GM18870 (cell line): Measurements from ENCODE around the gene USP10.
"Not testable (repeated sequence)": the region's sequence is repeated elsewhere in the genome, so short reads cannot be mapped to it uniquely, and the experiment has no call there.

Experiments used
- ATAC-seq: cut with Tn5 transposase; IDR thresholded peaks from one replicate; pipeline ENCODE4 v1.9.1; 2021; ENCODE audit warnings: moderate library complexity; ENCODE audit not compliant: unreplicated experiment

The USP10 gene

GRCh38 chr16:84724606-84725309 is 25.0 kb downstream of the USP10 start:
- no peak for ATAC-seq

GRCh38 chr16:84725481-84726078 is 25.8 kb downstream of the USP10 start:
- ATAC-seq, result no peak

- peak; percentile 18 for ATAC-seq
Measured at GRCh38 chr16:84726079-84726668, 26.4 kb downstream of the USP10 start.

- peak; percentile 31 for ATAC-seq
Measured at GRCh38 chr16:84726669-84727467, 27.1 kb downstream of the USP10 start.

- no peak for ATAC-seq
Measured at GRCh38 chr16:84728853-84729424, 29.1 kb downstream of the USP10 start.

GRCh38 chr16:84729716-84730320 is 30.0 kb downstream of the USP10 start:
- ATAC-seq, result no peak

GRCh38 chr16:84730406-84731106 is 30.8 kb downstream of the USP10 start:
- no peak for ATAC-seq

- not testable (repeated sequence) for ATAC-seq
Measured at GRCh38 chr16:84732332-84732673, 32.5 kb downstream of the USP10 start.

- ATAC-seq, result no peak
Measured at GRCh38 chr16:84732674-84733352, 33.0 kb downstream of the USP10 start.

- no peak for ATAC-seq
Measured at GRCh38 chr16:84735849-84736586, 36.2 kb downstream of the USP10 start.

- ATAC-seq, result no peak
Measured at GRCh38 chr16:84737192-84738011, 37.6 kb downstream of the USP10 start.

- peak; percentile 51 for ATAC-seq
Measured at GRCh38 chr16:84738255-84739038, 38.6 kb downstream of the USP10 start.

GRCh38 chr16:84739349-84740124 is 39.7 kb downstream of the USP10 start:
- no peak for ATAC-seq

GRCh38 chr16:84740596-84741116 is 40.9 kb downstream of the USP10 start:
- ATAC-seq, result no peak

- no peak for ATAC-seq
Measured at GRCh38 chr16:84741340-84741830, 41.6 kb downstream of the USP10 start.

- no peak for ATAC-seq
Measured at GRCh38 chr16:84742641-84743092, 42.9 kb downstream of the USP10 start.
